ENCODE results near the gene ANKRD12.

- TF ChIP-seq CTCF (IDR thresholded peaks at IDR 0.05) (no peak), POLR2A (IDR thresholded peaks at IDR 0.05) (no peak), POLR2AphosphoS5 (IDR thresholded peaks at IDR 0.05; ENCODE audit: insufficient read depth in 1 of 2, low read depth in 1 of 2) (no peak)
Observed at GRCh38 chr18:9115984-9116383, 20.6 kb upstream of the ANKRD12 start.
